Forelimb muscle (tissue), 1 donor: Measurements from ENCODE around the gene KLHL25. TPM values are rescaled to one million over a fixed set of nuclear protein-coding genes. Genes with fewer than 3 reads are reported as not detected.
"Not testable (repeated sequence)": the region's sequence is repeated elsewhere in the genome, so short reads cannot be mapped to it uniquely, and the experiment has no call there.

Experiments
- DNase-seq: peaks from one replicate; pipeline ENCODE4 v3.0.0-alpha.2; 2013; ENCODE audit warnings: low read depth
- polyA plus RNA-seq: library from polyadenylated mRNA; unstranded; fragments of 120-200 nt; gene quantifications from one replicate; pipeline ENCODE4 v1.2.1, GENCODE V29; 2013; ENCODE audit not compliant: insufficient read length

The KLHL25 gene
- polyA plus RNA-seq, 1 donor, result 8.3 TPM

- no peak for DNase-seq
These were observed 9.9 kb upstream of the KLHL25 start for GRCh38 chr15:85804481-85805170.

GRCh38 chr15:85802617-85803016 lies 7.9 kb upstream of the KLHL25 start:
- not testable (repeated sequence) for DNase-seq

- no peak for DNase-seq
These were observed 5.9 kb upstream of the KLHL25 start for GRCh38 chr15:85800478-85801123.

- DNase-seq, result not testable (repeated sequence)
These were observed 1.6 kb upstream of the KLHL25 start for GRCh38 chr15:85796371-85796770.

- DNase-seq, result no peak
These were observed 896 bp upstream of the KLHL25 start for GRCh38 chr15:85795337-85796305.

- no peak for DNase-seq
These were observed 806 bp downstream of the KLHL25 start for GRCh38 chr15:85793641-85794597.

- no peak for DNase-seq
These were observed 1.7 kb downstream of the KLHL25 start for GRCh38 chr15:85792912-85793590.

- no peak for DNase-seq
These were observed 2.5 kb downstream of the KLHL25 start for GRCh38 chr15:85792102-85792731.

GRCh38 chr15:85789496-85789875 lies 5.2 kb downstream of the KLHL25 start:
- no peak for DNase-seq

- no peak for DNase-seq
These were observed 5.8 kb downstream of the KLHL25 start for GRCh38 chr15:85788771-85789495.

- DNase-seq, result no peak
These were observed 8.0 kb downstream of the KLHL25 start for GRCh38 chr15:85786781-85787114.

GRCh38 chr15:85785887-85786780 lies 8.6 kb downstream of the KLHL25 start:
- no peak for DNase-seq

GRCh38 chr15:85782064-85782463 lies 12.7 kb downstream of the KLHL25 start:
- no peak for DNase-seq

- DNase-seq, result no peak
These were observed 13.6 kb downstream of the KLHL25 start for GRCh38 chr15:85781099-85781498.

- DNase-seq, result no peak
These were observed 14.3 kb downstream of the KLHL25 start for GRCh38 chr15:85780225-85780985.

GRCh38 chr15:85779249-85779648 lies 15.5 kb downstream of the KLHL25 start:
- no peak for DNase-seq

- DNase-seq, result no peak
These were observed 16.5 kb downstream of the KLHL25 start for GRCh38 chr15:85778107-85778776.
